G401.6 (cell line): Measurements from ENCODE around the gene AQP2.

Experiments used
- FAIRE-seq: peaks from 2 replicates; lab custom pipeline; 2012; peaks lifted over from hg19 to GRCh38; lab: Jason Lieb, UNC

AQP2 gene

GRCh38 chr12:49920915-49921286 lies 29.6 kb upstream of the AQP2 start:
- FAIRE-seq = no peak

GRCh38 chr12:49921299-49921698 lies 29.2 kb upstream of the AQP2 start:
- no peak for FAIRE-seq

- no peak for FAIRE-seq
Observed at GRCh38 chr12:49921936-49922335, 28.6 kb upstream of the AQP2 start.

- no peak for FAIRE-seq
Observed at GRCh38 chr12:49922349-49923034, 28.0 kb upstream of the AQP2 start.

GRCh38 chr12:49923035-49923644 lies 27.4 kb upstream of the AQP2 start:
- no peak for FAIRE-seq

GRCh38 chr12:49923880-49924556 lies 26.5 kb upstream of the AQP2 start:
- no peak for FAIRE-seq

GRCh38 chr12:49924628-49925246 lies 25.8 kb upstream of the AQP2 start:
- FAIRE-seq = no peak

GRCh38 chr12:49925433-49926204 lies 24.9 kb upstream of the AQP2 start:
- FAIRE-seq = no peak

- FAIRE-seq = no peak
Observed at GRCh38 chr12:49928471-49928870, 22.1 kb upstream of the AQP2 start.

- no peak for FAIRE-seq
Observed at GRCh38 chr12:49929581-49929980, 21.0 kb upstream of the AQP2 start.

- FAIRE-seq = no peak
Observed at GRCh38 chr12:49930515-49931288, 19.8 kb upstream of the AQP2 start.

- FAIRE-seq = no peak
Observed at GRCh38 chr12:49932023-49932422, 18.5 kb upstream of the AQP2 start.

GRCh38 chr12:49932533-49933130 lies 17.9 kb upstream of the AQP2 start:
- FAIRE-seq = no peak

GRCh38 chr12:49933796-49934195 lies 16.7 kb upstream of the AQP2 start:
- FAIRE-seq = no peak

- no peak for FAIRE-seq
Observed at GRCh38 chr12:49934505-49934904, 16.0 kb upstream of the AQP2 start.

- FAIRE-seq = no peak
Observed at GRCh38 chr12:49936925-49937324, 13.6 kb upstream of the AQP2 start.

- FAIRE-seq = no peak
Observed at GRCh38 chr12:49937639-49938300, 12.8 kb upstream of the AQP2 start.

- no peak for FAIRE-seq
Observed at GRCh38 chr12:49939307-49939706, 11.2 kb upstream of the AQP2 start.

GRCh38 chr12:49939707-49940106 lies 10.8 kb upstream of the AQP2 start:
- no peak for FAIRE-seq
